ENCODE results near the gene SEC22A.

Gene SEC22A

GRCh38 chr3:123263941-123264340 is 62.2 kb downstream of the SEC22A start:
- DNase-seq (ENCODE audit: low read depth in 3 of 3): no peak

- no peak for DNase-seq (ENCODE audit: low read depth in 3 of 3)
Observed at GRCh38 chr3:123267821-123268220, 66.1 kb downstream of the SEC22A start.

- DNase-seq (ENCODE audit: low read depth in 3 of 3): no peak
Observed at GRCh38 chr3:123270818-123271217, 69.1 kb downstream of the SEC22A start.

- no peak for DNase-seq (ENCODE audit: low read depth in 3 of 3)
Observed at GRCh38 chr3:123271466-123272159, 69.9 kb downstream of the SEC22A start.

- DNase-seq (ENCODE audit: low read depth in 3 of 3): no peak
Observed at GRCh38 chr3:123272547-123272946, 70.8 kb downstream of the SEC22A start.

- DNase-seq (ENCODE audit: low read depth in 3 of 3): no peak
Observed at GRCh38 chr3:123275691-123276090, 73.9 kb downstream of the SEC22A start.

GRCh38 chr3:123276346-123277006 is 74.7 kb downstream of the SEC22A start:
- no peak for DNase-seq (ENCODE audit: low read depth in 3 of 3)

GRCh38 chr3:123277106-123277505 is 75.4 kb downstream of the SEC22A start:
- DNase-seq (ENCODE audit: low read depth in 3 of 3): no peak

- DNase-seq (ENCODE audit: low read depth in 3 of 3): no peak
Observed at GRCh38 chr3:123278446-123278845, 76.7 kb downstream of the SEC22A start.

- no peak for DNase-seq (ENCODE audit: low read depth in 3 of 3)
Observed at GRCh38 chr3:123279121-123279520, 77.4 kb downstream of the SEC22A start.

- DNase-seq (ENCODE audit: low read depth in 3 of 3): no peak
Observed at GRCh38 chr3:123281406-123281805, 79.7 kb downstream of the SEC22A start.

GRCh38 chr3:123281929-123282328 is 80.2 kb downstream of the SEC22A start:
- DNase-seq (ENCODE audit: low read depth in 3 of 3): no peak

- no peak for DNase-seq (ENCODE audit: low read depth in 3 of 3)
Observed at GRCh38 chr3:123282461-123282860, 80.7 kb downstream of the SEC22A start.

- DNase-seq (ENCODE audit: low read depth in 3 of 3): no peak
Observed at GRCh38 chr3:123283074-123283473, 81.3 kb downstream of the SEC22A start.

GRCh38 chr3:123283657-123284398 is 82.1 kb downstream of the SEC22A start:
- DNase-seq (ENCODE audit: low read depth in 3 of 3): no peak

- DNase-seq (ENCODE audit: low read depth in 3 of 3): no peak
Observed at GRCh38 chr3:123284399-123285010, 82.8 kb downstream of the SEC22A start.

- DNase-seq (ENCODE audit: low read depth in 3 of 3): no peak
Observed at GRCh38 chr3:123285066-123285465, 83.3 kb downstream of the SEC22A start.

GRCh38 chr3:123285479-123285878 is 83.7 kb downstream of the SEC22A start:
- DNase-seq (ENCODE audit: low read depth in 3 of 3): no peak

GRCh38 chr3:123285931-123286307 is 84.2 kb downstream of the SEC22A start:
- no peak for DNase-seq (ENCODE audit: low read depth in 3 of 3)

GRCh38 chr3:123286308-123287023 is 84.7 kb downstream of the SEC22A start:
- DNase-seq (ENCODE audit: low read depth in 3 of 3): peak in 2 of 3 donors; percentile 9 to 18

GRCh38 chr3:123287051-123287961 is 85.6 kb downstream of the SEC22A start:
- DNase-seq (ENCODE audit: low read depth in 3 of 3): no peak
